ENCODE measurements around the gene MXRA8.
A peak's percentile ranks its signal among the peaks of the same experiment; 100 is the strongest.

Gene MXRA8

GRCh38 chr1:1365875-1366698, 7.7 kb upstream of the MXRA8 start:
- no peak for DNase-seq

- no peak for DNase-seq
These were observed 5.9 kb upstream of the MXRA8 start for GRCh38 chr1:1364266-1364665.

- no peak for DNase-seq
These were observed 3.6 kb upstream of the MXRA8 start for GRCh38 chr1:1361982-1362423.

- no peak for DNase-seq
These were observed 3.1 kb upstream of the MXRA8 start for GRCh38 chr1:1361233-1361981.

GRCh38 chr1:1360506-1361169, 2.3 kb upstream of the MXRA8 start:
- DNase-seq, result no peak

GRCh38 chr1:1359664-1360468, 1.5 kb upstream of the MXRA8 start:
- no peak for DNase-seq

GRCh38 chr1:1359308-1359663, 931 bp upstream of the MXRA8 start:
- DNase-seq, result no peak

- DNase-seq, result no peak
These were observed 403 bp downstream of the MXRA8 start for GRCh38 chr1:1357871-1358432.

- no peak for DNase-seq
These were observed 1.5 kb downstream of the MXRA8 start for GRCh38 chr1:1356796-1357401.

GRCh38 chr1:1356166-1356795, 2.1 kb downstream of the MXRA8 start:
- no peak for DNase-seq

GRCh38 chr1:1355416-1355815, 2.9 kb downstream of the MXRA8 start:
- DNase-seq, result no peak

GRCh38 chr1:1354271-1355247, 3.8 kb downstream of the MXRA8 start:
- no peak for DNase-seq

GRCh38 chr1:1353389-1354151, 4.8 kb downstream of the MXRA8 start:
- DNase-seq, result no peak

GRCh38 chr1:1352786-1353388, 5.5 kb downstream of the MXRA8 start:
- DNase-seq, result no peak

GRCh38 chr1:1351511-1352427, 6.6 kb downstream of the MXRA8 start:
- DNase-seq, result no peak

- peak; percentile 46 to 70 (median 66) for DNase-seq
These were observed 8.9 kb downstream of the MXRA8 start, which contains the start of gene DVL1 for GRCh38 chr1:1349256-1350012. TSS of gene DVL1 (minus strand) at chr1:1349418. CDS start at chr1:1349065, 353 bp downstream.

Data from activated CD4-positive, CD25-positive, alpha-beta regulatory T cell (primary cell).